NCI-H510A treated with DMSO at 0.1 percent for 48 hours (cell line): Measurements from ENCODE around the gene GABRA4.

ENCODE experiments used
- DNase-seq: peaks from one replicate; lab custom pipeline; 2025; lab: John Stamatoyannopoulos, UW

The GABRA4 gene

GRCh38 chr4:46979283-46979682 is 14.1 kb downstream of the GABRA4 start:
- no peak for DNase-seq

DNA sequence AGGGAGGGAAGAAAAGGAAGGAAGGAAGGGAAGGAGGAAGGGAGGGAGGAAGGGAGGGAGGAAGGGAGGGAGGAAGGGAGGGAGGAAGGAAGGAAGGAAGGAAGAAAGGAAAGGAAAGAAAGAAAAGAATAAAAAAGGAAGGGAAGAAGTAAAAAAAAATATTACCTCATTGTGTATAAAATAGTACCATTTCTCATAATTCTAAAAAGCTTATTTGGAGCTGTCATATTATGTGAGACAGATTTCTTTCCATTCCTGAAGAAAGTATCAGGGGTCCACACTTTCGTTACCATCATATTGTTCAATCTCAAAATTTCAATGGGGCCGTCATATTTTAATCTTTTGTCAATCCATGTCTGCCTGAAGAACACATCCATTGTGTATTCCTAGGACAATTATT is 16.1 kb downstream of the GABRA4 start:
- no peak for DNase-seq

DNA sequence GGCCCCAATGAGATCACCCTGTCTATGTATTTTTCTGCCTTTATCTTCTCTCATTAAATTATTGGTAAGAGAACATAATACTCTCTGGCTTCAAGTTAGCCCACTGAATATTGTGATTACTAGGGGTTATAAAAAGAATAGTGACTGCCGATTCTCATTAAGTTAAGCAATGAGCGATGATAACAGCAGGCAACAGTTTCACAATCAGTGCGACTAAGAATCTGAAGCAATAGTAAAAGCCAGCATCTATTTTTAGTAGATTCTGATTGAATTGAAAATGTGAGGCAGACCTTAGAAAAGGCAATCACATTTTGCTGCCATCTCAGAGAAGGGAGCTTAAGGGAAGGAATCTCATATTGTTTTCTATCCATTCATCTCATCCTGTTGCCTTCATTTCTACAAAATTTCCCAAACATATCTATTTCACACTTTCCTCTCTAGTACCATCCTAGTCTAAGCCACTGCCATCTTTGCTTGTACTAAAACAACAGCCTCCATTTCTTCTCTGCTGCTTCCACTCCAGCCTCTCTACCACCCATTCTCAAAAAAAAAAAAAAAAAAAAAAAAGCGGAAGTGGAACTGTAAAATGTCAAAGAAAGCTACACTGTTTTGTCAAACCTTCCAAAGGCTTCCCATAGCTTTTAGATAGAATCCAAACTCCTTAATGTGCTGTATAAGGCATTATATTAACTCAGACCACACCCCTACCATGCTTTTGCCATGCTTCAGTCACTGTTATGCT is 17.4 kb downstream of the GABRA4 start:
- DNase-seq = no peak

GRCh38 chr4:46974891-46975543 is 18.4 kb downstream of the GABRA4 start:
- DNase-seq = no peak

- DNase-seq = no peak
Measured at GRCh38 chr4:46968847-46969246, 24.5 kb downstream of the GABRA4 start.

DNA sequence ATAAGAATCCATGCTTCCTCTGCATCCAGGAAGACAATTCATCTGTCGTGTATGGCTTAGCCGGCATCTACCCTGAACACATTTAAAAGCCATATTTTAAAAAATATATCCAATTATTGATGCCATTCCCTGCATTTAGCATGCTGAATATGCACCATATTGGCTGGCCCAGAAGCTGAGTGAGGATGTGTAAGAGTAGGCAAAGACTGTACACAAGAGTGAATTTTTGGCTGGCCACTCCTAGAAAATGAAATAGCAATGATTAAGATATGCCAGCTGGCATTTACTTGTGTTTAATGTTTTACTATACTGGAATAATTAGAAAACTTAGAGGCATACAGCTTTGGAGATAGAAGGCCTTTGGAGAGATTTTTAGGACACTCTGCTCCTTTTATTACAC is 25.8 kb downstream of the GABRA4 start:
- no peak for DNase-seq

- no peak for DNase-seq
Measured at GRCh38 chr4:46958742-46959488, 34.5 kb downstream of the GABRA4 start.

DNA sequence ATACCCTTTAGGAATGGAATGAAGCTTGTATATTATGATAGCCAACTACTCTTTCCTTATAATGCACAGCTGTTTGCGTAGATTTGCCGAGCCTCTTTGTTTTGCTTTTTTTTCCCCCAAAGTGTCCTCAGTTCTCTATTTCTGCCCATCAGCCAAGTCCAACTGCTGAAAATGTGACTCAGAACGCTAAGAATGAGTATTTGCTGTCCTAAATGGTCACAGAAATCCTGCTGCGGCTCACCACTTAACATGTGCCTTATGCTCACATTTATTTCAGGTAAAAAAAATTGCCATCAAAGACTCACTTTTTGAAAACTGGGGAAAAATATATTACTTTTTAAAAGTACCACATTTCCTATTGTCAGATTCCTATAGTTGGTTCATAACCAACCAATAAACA is 36.9 kb downstream of the GABRA4 start:
- DNase-seq = no peak

GRCh38 chr4:46955601-46956000 is 37.8 kb downstream of the GABRA4 start:
- peak; percentile 49 for DNase-seq

DNA sequence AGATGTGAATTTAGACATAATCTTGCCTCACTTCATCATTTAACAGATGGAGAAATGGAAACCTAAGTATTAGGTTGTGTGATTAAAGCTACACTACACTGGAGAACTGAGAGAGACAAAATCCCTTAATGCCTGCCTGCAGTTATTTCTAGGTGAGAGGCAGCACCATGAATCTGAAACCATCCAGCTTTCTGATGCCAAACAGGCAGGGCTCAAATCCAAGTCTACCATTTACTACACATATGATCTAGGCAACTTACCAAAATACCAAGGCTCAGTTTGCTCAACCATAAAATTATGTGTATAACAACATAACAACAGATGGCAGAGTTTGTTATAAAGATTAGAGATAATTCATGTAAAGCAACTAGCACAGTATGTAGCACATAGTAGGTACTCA is 38.7 kb downstream of the GABRA4 start:
- no peak for DNase-seq

- no peak for DNase-seq
Measured at GRCh38 chr4:46953564-46953963, 39.8 kb downstream of the GABRA4 start.

GRCh38 chr4:46952451-46952850 is 40.9 kb downstream of the GABRA4 start:
- no peak for DNase-seq

GRCh38 chr4:46950826-46951225 is 42.6 kb downstream of the GABRA4 start:
- no peak for DNase-seq

DNA sequence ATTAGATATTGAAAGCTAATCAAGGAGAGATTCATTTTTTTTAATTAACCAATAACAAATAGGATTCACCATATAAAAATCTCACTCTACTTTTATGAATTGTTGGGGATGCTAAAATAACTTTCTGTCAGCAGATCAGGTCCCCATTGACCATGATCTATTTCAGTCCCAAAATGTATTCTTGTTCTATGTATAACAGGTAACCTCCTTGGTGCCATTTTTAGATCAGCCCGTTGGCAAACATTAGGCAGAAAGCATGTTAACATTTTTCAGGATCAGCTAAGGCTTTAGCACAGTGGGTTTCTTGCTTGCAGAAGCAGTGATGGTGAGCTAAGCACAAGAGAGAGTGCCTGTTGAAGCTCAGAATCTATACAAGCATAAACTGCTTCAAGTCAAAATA is 43.6 kb downstream of the GABRA4 start:
- DNase-seq = no peak

- no peak for DNase-seq
Measured at GRCh38 chr4:46947541-46947940, 45.8 kb downstream of the GABRA4 start.

- DNase-seq = no peak
Measured at GRCh38 chr4:46946919-46947536, 46.4 kb downstream of the GABRA4 start.

- no peak for DNase-seq
Measured at GRCh38 chr4:46945062-46945461, 48.3 kb downstream of the GABRA4 start.

- DNase-seq = no peak
Measured at GRCh38 chr4:46944345-46944744, 49.0 kb downstream of the GABRA4 start.

DNA sequence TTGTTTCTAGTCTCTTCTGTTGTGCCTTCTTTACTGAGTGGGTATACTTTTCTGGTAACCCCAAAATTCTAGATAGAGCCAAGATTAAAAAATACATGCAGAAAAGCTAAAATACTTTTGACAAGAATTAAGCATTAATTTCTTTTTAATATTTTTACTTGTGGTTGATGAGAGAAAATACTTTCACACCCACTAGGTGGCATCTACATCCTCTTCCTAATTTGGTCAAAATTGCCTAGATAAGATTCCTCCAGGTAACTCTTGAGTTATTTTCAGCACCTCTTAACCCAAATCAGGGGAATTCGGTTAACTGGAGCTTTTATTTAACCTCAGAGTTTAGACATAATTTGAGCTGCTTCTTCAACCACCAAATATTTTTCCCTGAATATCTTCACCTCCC is 55.9 kb downstream of the GABRA4 start:
- DNase-seq = no peak

- no peak for DNase-seq
Measured at GRCh38 chr4:46934726-46935125, 58.7 kb downstream of the GABRA4 start.

- no peak for DNase-seq
Measured at GRCh38 chr4:46933686-46934085, 59.7 kb downstream of the GABRA4 start.

DNA sequence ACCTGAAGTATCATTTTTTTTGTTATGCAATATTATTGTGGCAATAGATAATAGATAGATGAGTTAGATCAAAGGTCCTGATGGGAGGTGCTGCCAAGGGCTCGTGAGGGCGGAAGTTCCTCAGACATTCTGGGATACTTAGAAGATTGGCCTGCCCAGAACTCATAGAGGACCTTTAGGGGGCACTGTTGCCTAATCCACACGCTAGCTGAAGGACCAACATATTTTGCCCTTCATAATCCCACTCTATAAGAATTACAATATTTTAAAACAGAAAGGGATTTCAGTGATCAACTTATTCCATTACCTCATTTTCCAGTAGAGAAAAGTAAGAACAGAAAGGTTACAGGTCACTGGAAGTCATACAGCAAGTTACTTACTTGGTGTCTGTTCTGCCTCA is 61.4 kb downstream of the GABRA4 start:
- DNase-seq = no peak

DNA sequence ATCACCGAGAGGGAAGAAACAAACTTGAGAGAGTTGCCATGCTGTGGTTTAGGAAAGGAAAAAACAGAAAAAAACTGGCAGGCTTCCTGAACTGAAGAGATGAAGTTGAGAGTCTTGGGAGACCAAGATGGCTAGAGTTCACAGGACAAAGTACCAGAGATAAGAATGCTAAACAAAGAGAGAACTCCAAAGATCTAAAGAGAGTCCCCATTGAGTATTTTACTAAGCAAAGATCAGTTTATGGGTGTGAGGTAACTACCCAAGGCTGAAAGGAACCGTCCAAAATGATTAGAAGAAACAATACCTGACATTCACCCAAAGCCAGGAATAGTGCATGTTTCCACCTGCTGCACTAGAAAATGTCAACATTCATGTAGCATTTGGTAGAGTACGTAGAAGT is 62.5 kb downstream of the GABRA4 start:
- DNase-seq = no peak
